ENCODE measurements around the gene CAMK2B. TPM values are rescaled to one million over a fixed set of nuclear protein-coding genes. Genes with fewer than 3 reads are reported as not detected.

Gene CAMK2B
- total RNA-seq, 1 donor = not detected

DNA sequence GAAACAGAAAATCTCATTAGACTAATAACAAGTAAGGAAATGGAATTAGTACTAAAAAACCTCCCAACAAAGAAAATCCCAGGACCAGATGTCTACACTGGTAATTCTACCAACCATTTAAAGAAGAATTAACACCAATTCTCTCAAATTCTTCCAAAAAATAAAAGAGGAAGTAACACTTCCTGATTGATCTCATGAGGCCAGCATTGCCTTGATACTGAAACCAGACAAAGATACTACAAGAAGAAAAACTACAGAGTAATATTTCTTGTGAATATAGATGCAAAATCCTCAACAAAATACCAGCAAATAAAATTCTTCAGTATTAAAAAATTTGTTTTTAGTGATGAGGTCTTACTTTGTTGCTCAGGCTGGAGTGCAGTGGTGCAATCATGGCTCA, 157.5 kb downstream of the CAMK2B start:
- DNase-seq (ENCODE audit: low read depth) = no peak
- TF ChIP-seq CTCF (IDR thresholded peaks at IDR 0.05; ENCODE audit: insufficient read depth, low read depth, low read length) = no peak
- H3K4me3 ChIP-seq (ENCODE audit: low read depth, low read length) = no peak overlapping the region

Other genes starting within 250 kb of the CAMK2B start
- gene POLM, start 243.1 kb downstream of the CAMK2B start, total RNA-seq = 13.8 and 19.0 TPM in 2 replicates
- 148 and 159 TPM in 2 replicates for gene AEBP1, start 221.2 kb downstream of the CAMK2B start, total RNA-seq
- gene POLD2, start 202.0 kb downstream of the CAMK2B start, total RNA-seq = 95.7 and 101 TPM in 2 replicates
- gene MYL7, start 184.3 kb downstream of the CAMK2B start, total RNA-seq = 0.43 TPM in 1 of 2 replicates, not detected in the other
- 0.43 and 0.64 TPM in 2 replicates for gene GCK, start 136.2 kb downstream of the CAMK2B start, total RNA-seq
- 108 and 119 TPM in 2 replicates for gene YKT6, start 124.6 kb downstream of the CAMK2B start, total RNA-seq
- gene NUDCD3, start 165.1 kb upstream of the CAMK2B start, total RNA-seq = 51.2 and 62.2 TPM in 2 replicates
- gene NPC1L1, start 215.7 kb upstream of the CAMK2B start, total RNA-seq = not detected in 2 replicates
- 44.8 and 57.0 TPM in 2 replicates for gene DDX56, start 248.3 kb upstream of the CAMK2B start, total RNA-seq

Measured in fibroblast of villous mesenchyme (primary cell).